Stimulated activated CD4-positive, alpha-beta T cell treated with anti-CD3 and anti-CD28 coated beads, Interleukin-12 subunit alpha, Interleukin-12 subunit beta, amount 100 ng/mL, for 4 hours (primary cell): Measurements from ENCODE around the gene OR5T2.
"Not testable (repeated sequence)": the region's sequence is repeated elsewhere in the genome, so short reads cannot be mapped to it uniquely, and the experiment has no call there.

Experiments used
- DNase-seq: peaks from one replicate; pipeline ENCODE4 v3.0.0-alpha.2; 2020

The OR5T2 gene

GRCh38 chr11:56234155-56234554 lies at the start of gene OR5T2:
Gene OR5T2, minus strand, starts transcription at chr11:56234255. Its CDS starts 1,193 bp downstream, at chr11:56233062.
- no peak for DNase-seq

GRCh38 chr11:56273854-56274253 lies 39.8 kb upstream of the OR5T2 start, which contains the start of gene OR5T1:
Gene OR5T1, plus strand, starts transcription at chr11:56274154. Its CDS starts 1,485 bp downstream, at chr11:56275639.
- no peak for DNase-seq

GRCh38 chr11:56271092-56271491 lies 37.0 kb upstream of the OR5T2 start:
- no peak for DNase-seq

- no peak for DNase-seq
Observed at GRCh38 chr11:56251954-56252353, 17.9 kb upstream of the OR5T2 start, which contains the start of gene OR5T3. Gene OR5T3, plus strand, starts transcription at chr11:56252254. Its CDS starts 0 bp downstream, at chr11:56252254.

- DNase-seq, result not testable (repeated sequence)
Observed at GRCh38 chr11:56219735-56220134, 14.3 kb downstream of the OR5T2 start.

GRCh38 chr11:56214537-56214936 lies 19.5 kb downstream of the OR5T2 start:
- DNase-seq, result no peak

GRCh38 chr11:56207790-56208189 lies 26.3 kb downstream of the OR5T2 start:
- no peak for DNase-seq

GRCh38 chr11:56197367-56197766 lies 36.7 kb downstream of the OR5T2 start:
- no peak for DNase-seq

- no peak for DNase-seq
Observed at GRCh38 chr11:56196705-56197104, 37.4 kb downstream of the OR5T2 start.

- DNase-seq, result no peak
Observed at GRCh38 chr11:56188602-56189001, 45.5 kb downstream of the OR5T2 start.

GRCh38 chr11:56183459-56183858 lies 50.6 kb downstream of the OR5T2 start:
- no peak for DNase-seq
